NCI-H1105 treated with DMSO at 0.1 percent for 48 hours (cell line): Measurements from ENCODE around the gene ERC2.
A peak's percentile ranks its signal among the peaks of the same experiment; 100 is the strongest.

Experiments
- DNase-seq: peaks from one replicate; lab custom pipeline; 2025; lab: John Stamatoyannopoulos, UW

ERC2 gene

DNA sequence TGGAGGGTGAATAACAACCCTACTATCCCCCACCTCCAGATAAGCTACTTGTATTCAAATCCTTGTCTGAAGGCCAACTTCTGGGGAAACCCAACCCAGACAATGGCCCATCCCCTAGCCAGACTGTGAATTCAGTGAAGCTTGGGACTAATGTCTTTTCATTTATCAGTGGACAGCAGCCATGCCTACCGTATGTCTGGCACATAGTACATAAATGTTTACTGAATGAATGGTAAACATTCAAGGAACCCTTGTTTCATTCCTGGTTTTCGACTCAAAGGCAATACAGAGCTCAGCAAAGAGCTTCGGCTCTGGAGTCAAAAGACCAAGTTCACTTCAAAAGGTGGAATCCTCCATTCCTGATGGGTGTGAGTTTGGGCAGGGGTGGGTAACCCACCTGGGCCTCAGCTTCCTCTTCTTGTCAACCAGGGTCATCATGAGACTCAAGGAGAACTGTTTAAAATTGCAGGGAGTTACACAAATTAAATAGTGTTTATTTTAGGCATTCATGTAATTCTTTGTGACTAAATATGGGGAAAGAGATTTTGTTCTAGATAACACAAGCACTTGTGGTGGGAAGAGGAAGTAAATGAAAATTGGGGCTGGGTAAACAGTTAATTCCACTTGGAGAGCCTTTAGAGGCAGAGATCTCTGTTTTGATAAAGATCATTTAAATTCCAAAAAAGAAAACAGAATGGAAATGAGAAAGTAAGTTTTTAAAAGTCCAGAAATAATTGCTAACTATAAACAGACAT lies 677.5 kb downstream of the ERC2 start:
- DNase-seq = no peak

- no peak for DNase-seq
Observed at GRCh38 chr3:55789516-55789915, 678.8 kb downstream of the ERC2 start.

GRCh38 chr3:55782807-55783206 lies 685.5 kb downstream of the ERC2 start:
- no peak for DNase-seq

DNA sequence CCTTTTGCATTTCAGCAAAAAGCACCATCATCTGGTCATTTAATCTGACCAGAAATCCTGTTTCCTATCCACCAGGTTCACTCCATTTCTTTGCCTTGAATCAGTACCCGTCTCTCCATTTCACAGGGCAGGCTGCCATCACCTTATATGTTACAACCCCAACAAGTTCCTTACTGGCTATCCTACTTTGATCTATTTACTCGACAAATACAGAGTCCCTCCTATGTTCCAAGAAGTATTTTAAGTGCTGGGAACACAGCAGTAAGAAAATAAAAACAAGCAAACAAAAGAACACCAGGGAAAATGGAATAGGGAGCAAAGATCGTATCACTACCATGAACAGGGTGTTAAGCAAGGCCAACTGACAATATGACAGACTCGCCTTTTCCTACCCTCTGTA lies 685.9 kb downstream of the ERC2 start:
- no peak for DNase-seq

DNA sequence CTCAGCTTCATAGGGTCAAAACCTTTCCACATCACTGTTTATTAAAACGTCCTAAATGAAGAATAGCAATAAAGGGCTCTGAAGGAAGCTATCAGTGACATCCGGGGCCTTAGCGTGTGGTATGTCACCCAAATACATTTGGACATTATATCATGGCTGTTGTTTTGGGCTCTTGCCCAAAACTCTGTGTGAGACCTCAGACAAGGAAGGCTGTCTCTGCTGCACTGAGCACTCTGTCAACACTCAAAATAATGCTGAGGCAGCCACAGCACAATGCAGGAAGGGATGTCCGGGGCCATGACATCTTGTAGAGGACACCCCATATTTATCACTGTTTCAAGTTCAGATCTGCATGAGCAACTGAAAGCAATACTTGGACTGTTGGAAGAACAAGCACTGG lies 687.4 kb downstream of the ERC2 start:
- DNase-seq = no peak

DNA sequence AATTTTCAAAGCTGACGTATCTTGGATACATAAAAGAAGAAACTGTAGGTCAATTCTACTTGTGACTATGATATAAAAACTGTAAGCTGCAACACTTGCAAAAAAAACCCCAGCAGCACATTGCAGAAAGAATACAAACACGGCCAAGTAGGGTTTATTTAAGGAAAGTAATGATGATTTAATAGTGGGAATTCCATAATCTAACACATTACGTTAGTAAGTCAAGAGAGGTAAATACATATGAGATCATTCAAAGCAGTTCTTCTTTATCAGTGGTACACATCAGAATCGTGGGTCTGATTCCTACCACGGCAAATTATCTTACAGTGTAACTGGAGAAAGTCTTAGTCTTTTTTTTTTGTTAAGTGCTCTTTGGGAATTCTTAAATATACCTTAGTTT lies 688.7 kb downstream of the ERC2 start:
- DNase-seq = no peak

- DNase-seq = no peak
Observed at GRCh38 chr3:55775366-55776154, 692.7 kb downstream of the ERC2 start.

DNA sequence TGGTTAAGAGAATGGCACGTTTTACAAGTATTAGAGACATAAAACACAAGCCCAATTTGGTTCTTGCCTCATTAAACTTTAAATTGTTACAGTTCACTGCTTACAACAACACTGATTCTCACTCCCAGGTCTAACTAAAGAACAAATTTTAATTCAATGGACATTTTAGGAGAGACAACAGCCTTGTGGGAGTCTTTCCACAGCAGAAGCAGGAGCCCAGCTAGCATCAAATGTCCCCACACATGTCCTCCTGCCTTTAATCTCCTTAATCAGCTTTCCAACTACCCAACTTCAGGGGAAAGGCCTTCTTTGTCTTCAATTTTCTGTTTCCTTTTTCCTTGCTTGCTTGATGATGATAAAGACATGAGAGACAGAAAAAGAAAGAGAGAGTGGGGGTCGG lies 693.4 kb downstream of the ERC2 start:
- DNase-seq = no peak

DNA sequence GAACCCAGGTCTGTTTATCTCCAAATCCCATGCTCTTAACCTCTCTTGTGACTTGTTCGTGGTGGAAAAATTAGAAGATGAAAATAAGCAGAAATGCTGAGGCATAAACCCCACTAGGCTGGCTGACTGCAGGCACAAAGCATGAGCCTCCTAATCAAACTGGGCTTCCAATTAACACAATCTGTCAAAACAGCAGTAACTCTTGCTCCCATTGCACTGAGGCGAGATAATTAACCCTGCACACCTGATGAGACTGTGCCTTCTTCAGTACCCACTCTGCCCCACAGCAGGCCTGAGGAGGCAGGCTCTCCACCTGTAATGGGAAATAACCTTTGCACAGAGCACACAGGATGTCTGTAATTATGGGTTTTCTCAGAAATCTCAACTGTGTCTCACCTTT lies 696.8 kb downstream of the ERC2 start:
- no peak for DNase-seq

- DNase-seq = no peak
Observed at GRCh38 chr3:55770077-55770476, 698.2 kb downstream of the ERC2 start.

DNA sequence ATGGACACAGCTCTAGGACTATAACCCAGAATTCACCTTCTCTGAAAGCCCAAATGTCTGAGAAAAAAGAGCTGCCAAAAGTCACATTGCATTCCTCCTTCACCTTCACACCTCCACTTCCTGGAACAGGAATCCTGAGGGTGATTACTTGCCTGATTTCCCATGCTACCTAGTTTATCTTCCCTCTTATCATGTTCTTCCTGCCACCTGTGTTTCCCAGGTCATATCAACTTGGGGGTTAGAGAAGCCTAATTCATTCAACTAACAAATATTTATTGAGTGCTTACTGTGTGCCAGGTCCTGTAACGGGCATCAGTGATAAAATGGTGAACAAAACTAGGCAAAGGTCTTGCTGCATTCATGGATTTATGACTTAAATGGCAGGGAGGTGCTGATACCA lies 701.5 kb downstream of the ERC2 start:
- DNase-seq = no peak

GRCh38 chr3:55765906-55766701 lies 702.2 kb downstream of the ERC2 start:
- no peak for DNase-seq

DNA sequence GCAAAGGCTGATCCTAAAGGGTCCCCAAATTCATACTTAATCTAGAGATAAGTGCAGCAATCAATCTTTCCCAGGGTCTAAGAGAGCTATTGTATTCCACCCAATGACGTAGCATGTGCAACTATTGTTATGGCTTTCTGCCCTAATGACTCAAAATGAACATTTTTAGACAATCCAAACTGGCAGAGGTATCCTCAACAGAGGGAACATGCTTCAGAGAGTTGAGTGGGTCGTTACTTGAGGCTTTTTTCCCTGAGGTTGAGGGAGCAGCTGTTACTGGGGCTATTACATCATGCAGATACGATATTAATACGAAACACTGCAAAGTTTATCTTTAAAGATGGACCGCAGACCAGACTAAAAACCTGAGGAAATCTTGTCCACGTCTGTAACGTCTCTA lies 702.9 kb downstream of the ERC2 start:
- DNase-seq = peak; percentile 7

DNA sequence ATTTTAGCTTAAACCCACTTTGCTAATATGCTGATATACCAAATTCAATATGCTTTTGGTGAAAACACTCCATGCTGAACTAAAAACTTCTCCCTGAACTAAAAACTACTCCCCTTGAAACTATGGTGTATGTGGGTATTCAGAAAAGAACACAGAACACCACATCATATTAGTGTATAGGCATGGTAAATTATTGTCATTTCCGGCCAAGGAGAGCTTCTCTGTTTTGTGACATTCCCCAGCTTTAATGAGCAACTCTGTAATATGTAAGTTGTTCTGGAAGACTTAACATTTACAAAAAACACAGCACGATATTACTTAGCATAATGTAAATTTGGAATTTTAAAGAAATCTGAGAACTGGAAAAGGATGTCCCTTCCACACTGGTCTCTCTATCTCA lies 711.3 kb downstream of the ERC2 start:
- no peak for DNase-seq

- no peak for DNase-seq
Observed at GRCh38 chr3:55755516-55756205, 712.6 kb downstream of the ERC2 start.

DNA sequence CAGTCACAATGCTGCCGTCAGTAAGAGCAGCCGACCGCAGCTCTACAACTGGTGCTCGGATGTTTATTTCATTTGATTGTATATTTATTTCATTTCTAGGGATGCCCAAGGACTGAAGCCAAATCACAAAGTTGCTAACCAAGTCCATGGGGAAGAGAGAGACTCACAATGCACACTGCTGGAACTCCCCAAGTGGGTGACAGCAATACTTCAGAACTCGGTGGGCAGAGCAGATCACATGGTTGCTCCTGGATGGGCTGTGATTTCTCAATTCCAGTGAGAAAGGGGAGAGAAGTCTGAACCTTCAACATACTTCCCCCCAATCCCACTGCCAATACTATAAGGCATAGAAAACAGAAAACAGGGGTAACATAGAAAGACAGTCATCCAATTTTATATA lies 715.4 kb downstream of the ERC2 start:
- no peak for DNase-seq

DNA sequence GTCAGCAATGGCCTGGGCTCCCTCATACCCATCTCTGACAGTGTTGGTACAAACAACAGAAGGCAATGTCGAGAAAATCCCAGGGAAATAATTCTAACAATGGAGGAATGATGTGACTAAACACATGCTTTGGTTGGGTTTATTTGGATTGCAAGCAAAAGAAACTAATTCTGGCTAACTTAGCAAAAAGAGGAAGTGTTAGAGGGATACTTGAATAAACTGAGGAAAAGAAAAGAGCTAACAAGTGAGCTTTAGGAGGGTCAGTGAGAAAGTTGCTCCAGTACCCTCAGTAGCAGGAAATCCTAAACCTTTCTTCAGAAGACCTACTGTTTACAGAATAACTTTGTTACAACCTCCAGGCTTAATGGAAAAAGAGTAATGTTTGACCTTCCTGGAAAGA lies 716.5 kb downstream of the ERC2 start:
- DNase-seq = no peak

GRCh38 chr3:55750525-55750924 lies 717.7 kb downstream of the ERC2 start:
- no peak for DNase-seq

GRCh38 chr3:55749036-55749435 lies 719.2 kb downstream of the ERC2 start:
- no peak for DNase-seq

DNA sequence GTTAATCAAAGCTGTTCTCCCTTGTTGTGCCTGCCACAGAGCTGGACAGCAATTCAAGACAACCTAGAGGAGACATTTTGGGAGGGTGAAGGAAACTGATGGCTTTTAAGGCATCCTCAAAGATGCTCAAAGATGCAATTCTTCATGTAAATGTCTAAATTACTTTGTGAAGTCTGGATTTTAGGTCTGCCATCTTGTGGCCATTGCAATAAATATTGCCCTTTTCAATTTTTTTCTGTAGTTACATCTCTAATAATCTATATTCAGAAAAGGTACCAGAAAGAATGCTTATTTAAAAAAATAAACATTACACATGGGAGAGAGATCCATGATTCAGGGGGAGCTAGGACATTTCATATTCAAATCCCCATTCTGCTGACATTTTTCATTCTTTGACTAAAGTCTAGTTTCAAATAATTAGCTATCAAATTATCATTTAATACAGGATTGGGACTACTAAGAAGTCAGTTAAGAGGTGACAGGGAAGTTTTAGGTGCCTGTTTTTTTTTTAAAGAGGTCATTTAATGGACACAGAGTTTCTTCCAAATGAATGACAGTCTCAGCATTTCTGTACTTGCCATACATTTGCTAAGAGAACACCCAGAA lies 721.4 kb downstream of the ERC2 start:
- peak; percentile 3 for DNase-seq

- no peak for DNase-seq
Observed at GRCh38 chr3:55742832-55743136, 725.5 kb downstream of the ERC2 start.
